Keratinocyte (primary cell): Measurements from ENCODE around the gene PCED1A. TPM values are rescaled to one million over a fixed set of nuclear protein-coding genes. Genes with fewer than 3 reads are reported as not detected.

ENCODE experiments used
- DNase-seq: peaks from one replicate; pipeline ENCODE4 v3.0.0-alpha.2; 2011; ENCODE audit warnings: low read depth, missing footprints, low spot score
- FAIRE-seq: peaks from 2 replicates; lab custom pipeline; 2011; peaks lifted over from hg19 to GRCh38; lab: Jason Lieb, UNC
- H2AFZ ChIP-seq: 2 replicates; pipeline ENCODE4 v1.6.0; 2012; ENCODE audit warnings: low read length, control low read depth, inconsistent platforms; ENCODE audit not compliant: control insufficient read depth
- H3K27ac ChIP-seq: 2 replicates; pipeline ENCODE4 v1.5.1; 2011; ENCODE audit warnings: low read length; ENCODE audit not compliant: control insufficient read depth, insufficient read depth
- H3K27me3 ChIP-seq: 3 replicates; pipeline ENCODE4 v1.6.0; 2011; ENCODE audit warnings: low read length; ENCODE audit not compliant: control insufficient read depth, insufficient read depth; ENCODE audit errors: extremely low read depth
- H3K36me3 ChIP-seq, 2 experiments: 2 replicates in 1 of 2; 3 replicates in 1 of 2; pipeline ENCODE4 v1.5.1; 2011; ENCODE audit warnings: low read length in 2 of 2, mild to moderate bottlenecking in 1 of 2; ENCODE audit not compliant: control insufficient read depth in 2 of 2, insufficient read depth in 2 of 2; ENCODE audit errors: extremely low read depth in 1 of 2
- H3K4me1 ChIP-seq: 3 replicates; pipeline ENCODE4 v1.5.1; 2011; ENCODE audit warnings: low read length; ENCODE audit not compliant: control insufficient read depth, insufficient read depth; ENCODE audit errors: extremely low read depth
- H3K4me2 ChIP-seq: 3 replicates; pipeline ENCODE4 v1.6.0; 2011; ENCODE audit warnings: low read depth, low read length; ENCODE audit not compliant: control insufficient read depth, insufficient read depth; ENCODE audit errors: extremely low read depth
- H3K4me3 ChIP-seq, 3 experiments: fragments of 200-600 bp in 1 of 3; sonication (generic) in 1 of 3; 2 replicates in 2 of 3; 3 replicates in 1 of 3; pipeline ENCODE4 v1.5.1; 2011 to 2016; ENCODE audit warnings: low read length in 3 of 3, mild to moderate bottlenecking in 3 of 3, control low read depth in 2 of 3, inconsistent platforms in 1 of 3, low read depth in 1 of 3, mixed read lengths in 1 of 3, mixed run types in 1 of 3, moderate library complexity in 1 of 3; ENCODE audit not compliant: control insufficient read depth in 2 of 3, insufficient read depth in 2 of 3; ENCODE audit errors: extremely low read depth in 1 of 3
- H3K79me2 ChIP-seq: 2 replicates; pipeline ENCODE4 v1.6.0; 2012; ENCODE audit warnings: low read length; ENCODE audit not compliant: control insufficient read depth, insufficient read depth
- H3K9ac ChIP-seq: 3 replicates; pipeline ENCODE4 v1.6.0; 2011; ENCODE audit warnings: low read length; ENCODE audit not compliant: control insufficient read depth, insufficient read depth; ENCODE audit errors: extremely low read depth
- H3K9me1 ChIP-seq: 3 replicates; pipeline ENCODE4 v1.6.0; 2011; ENCODE audit warnings: low read length; ENCODE audit not compliant: control insufficient read depth, insufficient read depth; ENCODE audit errors: extremely low read depth
- H3K9me3 ChIP-seq: 2 replicates; pipeline ENCODE4 v1.5.1; 2012; ENCODE audit warnings: low read depth, low read length; ENCODE audit not compliant: control insufficient read depth
- H4K20me1 ChIP-seq: 3 replicates; pipeline ENCODE4 v1.6.0; 2011; ENCODE audit warnings: low read length; ENCODE audit not compliant: control insufficient read depth, insufficient read depth; ENCODE audit errors: extremely low read depth
- CTCF ChIP-seq, 3 experiments: IDR thresholded peaks in 1 of 3; conservative IDR thresholded peaks in 1 of 3; optimal IDR thresholded peaks in 1 of 3; 2 replicates in 2 of 3; 3 replicates in 1 of 3; pipeline versions ENCODE3 to v1.5.1; 2011; ENCODE audit warnings: low read length in 3 of 3, mild to moderate bottlenecking in 3 of 3, moderate library complexity in 2 of 3, control low read depth in 1 of 3, inconsistent platforms in 1 of 3; ENCODE audit not compliant: insufficient read depth in 2 of 3; ENCODE audit errors: extremely low read depth in 1 of 3
- EZH2 ChIP-seq: IDR thresholded peaks from one replicate; pipeline ENCODE4 v1.6.1; 2012; ENCODE audit warnings: inconsistent platforms, mild to moderate bottlenecking, low read length, moderate library complexity
- dilution Hi-C: fragments of 300-500 bp; cut with MboI; formaldehyde crosslinking; loops from one replicate; pipeline ENCODE4 v1.7.0; 2020; ENCODE audit warnings: low sequenced_read_pairs; ENCODE audit not compliant: extremely low pct_ligation_motif_present
- polyA plus RNA-seq, 5 experiments: library from polyadenylated mRNA; depleted of rRNA in 3 of 5; stranded (reverse) in 3 of 5; stranded (forward) in 1 of 5; unstranded in 1 of 5; fragments of >200 nt; gene quantifications; 1 replicate in 1 of 5; 2 replicates in 3 of 5; 3 replicates in 1 of 5; pipeline versions ENCODE4 v1.2.1 to v1.2.3, GENCODE V29; 2011 to 2012; ENCODE audit warnings: missing spikeins in 2 of 5, low read depth in 1 of 5, low replicate concordance in 1 of 5

PCED1A gene
- polyA plus RNA-seq, 1 donor (not counting 4 experiments of a cell fraction or from before 2014, with no cell fraction given), result 5.6 TPM

DNA sequence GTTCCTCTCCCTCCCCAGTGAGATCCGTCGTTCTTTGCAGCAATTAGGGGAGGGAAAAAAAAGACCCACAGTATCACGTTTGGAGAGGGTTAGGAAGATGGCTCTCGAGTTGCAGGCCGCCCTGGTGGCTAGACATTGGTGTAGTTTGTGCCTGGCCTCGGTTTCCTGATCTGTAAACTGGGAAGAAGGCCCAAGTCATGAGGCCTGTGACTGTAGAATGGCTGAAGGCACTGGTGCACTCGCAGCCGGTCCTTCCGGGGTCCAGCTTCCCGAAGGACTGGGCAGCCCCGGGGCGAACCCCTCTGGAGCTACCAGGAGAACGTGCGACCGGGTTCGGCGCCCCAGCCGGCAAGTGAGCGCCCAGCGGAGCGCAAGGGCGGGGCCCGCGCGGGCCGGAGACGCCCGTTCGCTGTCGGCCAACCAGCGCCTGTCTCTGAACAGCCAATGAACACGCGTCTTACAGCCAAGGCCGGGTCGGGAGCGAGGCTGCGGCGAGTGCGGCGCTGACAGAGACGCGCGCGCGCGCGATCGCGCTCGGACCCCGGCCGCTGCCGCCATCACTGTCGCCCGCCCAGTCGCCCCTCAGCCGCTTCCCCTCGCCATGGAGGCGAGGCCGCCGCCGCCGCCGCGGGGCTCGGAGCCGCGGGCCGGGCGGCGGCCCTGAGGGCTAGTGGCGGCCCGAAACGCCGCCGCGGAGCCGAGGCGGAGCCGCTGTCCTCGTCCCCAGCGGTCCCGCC is 32.7 kb upstream of the PCED1A start, which contains the start of gene PTPRA:
Gene PTPRA, plus strand, starts transcription at position 472 of the 737 bp plus-strand sequence. CDS start 90,797 bp downstream, outside the sequence.
- Histone ChIP-seq H3K9me1 (no peaks in the 10 kb centered on the region), H2AFZ (peak within 1 kb of the TSS; percentile 34), H3K27me3 (peaks cover 3% of the 10 kb centered on the region), H4K20me1 (no peaks in the 10 kb centered on the region), H3K4me1 (peaks cover 23% of the 10 kb centered on the region), H3K4me2 (peak within 1 kb of the TSS; percentile 99), H3K9ac (peak within 1 kb of the TSS; percentile 81), H3K9me3 (no peaks in the 10 kb centered on the region), H3K27ac (peak within 1 kb of the TSS; percentile 69), H3K4me3 (peak within 1 kb of the TSS; percentile 91 to 96 (median 92)), H3K36me3 (no peaks in the 10 kb centered on the region), H3K79me2 (peaks cover 26% of the 10 kb centered on the region)
- dilution Hi-C loops, result no loop called here
- no peak for FAIRE-seq
- peak; percentile 45 for DNase-seq
- TF ChIP-seq EZH2 (no peak), CTCF (optimal IDR thresholded peaks at IDR 0.05 in 1 of 3, IDR thresholded peaks at IDR 0.05 in 1 of 3, conservative IDR thresholded peaks at IDR 0.05 in 1 of 3; ENCODE audit: extremely low read depth in 1 of 3, insufficient read depth in 2 of 3, low read length in 3 of 3) (no peak)

GRCh38 chr20:2872459-2873009 is 32.1 kb upstream of the PCED1A start:
- peaks cover 26% of the 10 kb centered on the region for H3K79me2 ChIP-seq
- H3K36me3 ChIP-seq, result no peaks in the 10 kb centered on the region
- dilution Hi-C loops, result no loop called here
- peak overlapping the region; percentile 69 for H3K27ac ChIP-seq
- peak overlapping the region; percentile 91 to 96 (median 92) for H3K4me3 ChIP-seq
- DNase-seq, result no peak
- H3K9me3 ChIP-seq, result no peaks in the 10 kb centered on the region
- peak overlapping the region; percentile 99 for H3K4me2 ChIP-seq
- H3K9me1 ChIP-seq, result no peaks in the 10 kb centered on the region
- peak overlapping the region; percentile 81 for H3K9ac ChIP-seq
- no peak for FAIRE-seq
- peak overlapping the region; percentile 34 for H2AFZ ChIP-seq
- H3K27me3 ChIP-seq, result peaks cover 3% of the 10 kb centered on the region
- peaks cover 23% of the 10 kb centered on the region for H3K4me1 ChIP-seq
- TF ChIP-seq CTCF (optimal IDR thresholded peaks at IDR 0.05 in 1 of 3, IDR thresholded peaks at IDR 0.05 in 1 of 3, conservative IDR thresholded peaks at IDR 0.05 in 1 of 3; ENCODE audit: extremely low read depth in 1 of 3, insufficient read depth in 2 of 3, low read length in 3 of 3) (peak; percentile 13 to 72 (median 57)), EZH2 (no peak)
- H4K20me1 ChIP-seq, result no peaks in the 10 kb centered on the region
